Activated CD8-positive, alpha-beta memory T cell treated with anti-CD3 and anti-CD28 coated beads, Interleukin-2, amount 50 U/mL, for 1 hour (primary cell): ENCODE data around the gene WDR64.

Experiments
- DNase-seq: peaks from one replicate; pipeline ENCODE4 v3.0.0-alpha.2; 2020; ENCODE audit errors: extremely low read depth

WDR64 gene

GRCh38 chr1:241738284-241739078 is 86.4 kb downstream of the WDR64 start:
- DNase-seq, result no peak

GRCh38 chr1:241742084-241742483 is 90.0 kb downstream of the WDR64 start:
- DNase-seq, result no peak

GRCh38 chr1:241744591-241744990 is 92.5 kb downstream of the WDR64 start:
- no peak for DNase-seq

GRCh38 chr1:241747992-241748391 is 95.9 kb downstream of the WDR64 start:
- no peak for DNase-seq

- no peak for DNase-seq
Observed at GRCh38 chr1:241749041-241749944, 97.2 kb downstream of the WDR64 start.

- no peak for DNase-seq
Observed at GRCh38 chr1:241749945-241750695, 98.0 kb downstream of the WDR64 start.

- DNase-seq, result no peak
Observed at GRCh38 chr1:241751524-241751923, 99.4 kb downstream of the WDR64 start.

- DNase-seq, result no peak
Observed at GRCh38 chr1:241762713-241763339, 110.7 kb downstream of the WDR64 start.

- DNase-seq, result no peak
Observed at GRCh38 chr1:241765390-241765789, 113.3 kb downstream of the WDR64 start.

- DNase-seq, result no peak
Observed at GRCh38 chr1:241767737-241768136, 115.7 kb downstream of the WDR64 start.

GRCh38 chr1:241770115-241770514 is 118.0 kb downstream of the WDR64 start:
- DNase-seq, result no peak

GRCh38 chr1:241771117-241771516 is 119.0 kb downstream of the WDR64 start:
- no peak for DNase-seq

- no peak for DNase-seq
Observed at GRCh38 chr1:241772932-241773500, 120.9 kb downstream of the WDR64 start.

- no peak for DNase-seq
Observed at GRCh38 chr1:241773991-241774390, 121.9 kb downstream of the WDR64 start.

- DNase-seq, result no peak
Observed at GRCh38 chr1:241775021-241775420, 122.9 kb downstream of the WDR64 start.

GRCh38 chr1:241776911-241777310 is 124.8 kb downstream of the WDR64 start:
- DNase-seq, result no peak

GRCh38 chr1:241778117-241778516 is 126.0 kb downstream of the WDR64 start:
- DNase-seq, result no peak

GRCh38 chr1:241779897-241780296 is 127.8 kb downstream of the WDR64 start:
- no peak for DNase-seq

GRCh38 chr1:241782396-241782795 is 130.3 kb downstream of the WDR64 start:
- no peak for DNase-seq

- DNase-seq, result no peak
Observed at GRCh38 chr1:241787691-241788090, 135.6 kb downstream of the WDR64 start.

GRCh38 chr1:241789061-241789460 is 137.0 kb downstream of the WDR64 start:
- no peak for DNase-seq
